Activated CD4-positive, alpha-beta T cell treated with anti-CD3 and anti-CD28 coated beads, Interleukin-2, amount 50 U/mL, for 1 hour (primary cell): ENCODE data around the gene STK4.

ENCODE experiments used
- DNase-seq: peaks from one replicate; pipeline ENCODE4 v3.0.0-alpha.2; 2020

Gene STK4

DNA sequence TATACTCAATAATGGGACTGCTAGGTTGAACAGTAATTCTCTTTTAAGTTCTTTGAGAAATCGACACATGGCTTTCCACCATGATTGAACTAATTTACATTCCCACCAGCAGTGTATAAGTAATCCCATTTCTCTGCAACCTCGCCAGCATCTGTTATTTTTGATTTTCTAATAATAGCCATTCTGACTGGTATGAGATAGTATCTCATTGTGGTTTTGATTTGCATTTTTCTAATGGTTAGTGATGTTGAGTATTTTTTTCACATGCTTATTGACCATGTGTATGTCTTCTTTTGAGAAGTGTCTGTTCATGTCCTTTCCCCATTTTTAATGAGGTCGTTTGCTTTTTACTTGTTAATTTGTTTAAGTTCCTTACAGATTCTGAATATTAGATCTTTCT is 66.5 kb downstream of the STK4 start:
- DNase-seq = no peak

DNA sequence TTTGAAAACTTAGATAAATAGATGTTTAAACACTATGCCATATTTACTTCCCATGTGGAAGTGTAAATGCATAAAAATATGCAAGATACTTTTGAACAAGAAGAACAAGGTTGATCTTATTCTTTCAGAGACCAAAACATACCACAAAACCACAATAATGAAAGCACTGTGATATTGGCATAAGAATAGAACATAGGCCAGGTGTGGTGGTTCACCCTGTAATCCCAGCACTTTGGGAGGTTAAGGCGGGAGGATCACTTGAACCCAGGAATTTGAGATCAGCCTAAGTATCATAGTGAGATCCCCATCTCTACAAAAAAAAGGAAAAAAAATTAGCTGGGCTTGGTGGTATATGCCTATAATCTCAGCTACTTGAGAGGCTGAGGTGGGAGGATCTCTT is 68.1 kb downstream of the STK4 start:
- no peak for DNase-seq

DNA sequence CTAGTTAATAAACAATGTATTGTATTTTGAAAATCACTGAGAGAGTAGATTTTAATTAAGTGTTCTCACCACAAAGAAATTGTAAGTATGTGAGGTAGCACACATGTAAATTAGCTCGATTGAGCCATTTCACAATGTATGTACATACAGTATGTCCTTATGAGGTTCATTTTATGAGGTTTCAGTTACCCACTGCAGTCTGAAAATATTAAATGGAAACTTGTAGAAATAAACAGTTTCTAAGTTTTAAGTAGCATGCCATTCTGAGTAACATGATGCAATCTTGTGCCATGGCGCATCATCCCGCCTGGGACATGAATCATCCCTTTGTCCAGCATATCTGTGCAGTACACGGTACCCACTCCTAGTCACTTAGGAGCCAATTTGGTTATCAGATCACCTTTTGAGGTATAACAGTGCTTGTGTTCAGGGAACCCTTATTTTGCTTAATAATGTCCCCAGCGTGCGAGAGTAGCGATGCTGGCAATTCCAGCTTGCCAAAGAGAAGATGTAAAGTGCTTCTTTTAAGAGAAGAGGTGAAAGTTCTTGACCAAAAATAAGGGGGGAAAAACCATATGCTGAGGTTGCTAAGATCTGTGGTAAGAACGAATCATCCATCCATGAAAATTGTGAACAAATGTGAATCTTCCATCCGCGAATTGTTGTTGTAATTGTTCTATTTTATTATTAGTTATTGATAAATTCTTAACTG is 69.9 kb downstream of the STK4 start:
- peak; percentile 9 for DNase-seq

DNA sequence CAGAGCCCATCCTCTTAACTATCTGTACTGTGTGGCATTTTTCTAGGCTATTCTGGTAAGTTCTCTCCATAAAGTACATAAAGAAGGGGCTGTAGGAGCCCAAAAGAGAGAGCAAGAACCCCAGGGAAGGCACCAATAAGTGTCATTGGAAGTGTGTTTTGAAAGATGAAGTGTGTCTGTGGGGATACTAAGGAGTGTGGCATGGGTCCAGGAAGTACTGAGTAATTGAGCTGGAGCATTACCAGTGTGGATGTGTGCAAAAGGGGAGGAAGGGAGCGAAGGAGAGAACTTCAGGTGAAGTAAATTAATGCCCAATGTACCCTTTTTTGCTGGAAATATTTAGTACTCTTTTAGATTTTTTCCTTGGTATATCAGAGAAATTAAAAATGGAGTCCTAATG is 70.7 kb downstream of the STK4 start:
- no peak for DNase-seq

DNA sequence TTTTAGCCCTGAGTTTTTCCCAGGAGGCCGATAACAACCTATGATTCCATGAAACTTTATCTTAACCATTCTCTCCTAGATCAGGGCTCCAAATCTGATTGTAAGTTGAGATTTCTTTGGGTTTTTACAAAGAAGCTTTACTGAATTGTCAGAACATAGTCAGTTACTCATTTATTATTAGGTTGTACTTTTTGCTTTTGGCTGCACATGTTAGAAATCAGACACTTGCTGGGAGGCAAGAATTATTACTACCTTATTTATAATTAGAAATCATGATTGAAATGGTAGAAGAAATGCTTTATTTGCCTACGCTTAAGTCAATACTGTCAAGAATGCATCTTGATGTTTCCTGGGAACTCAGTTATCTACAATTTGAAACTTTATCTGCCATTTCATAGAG is 71.3 kb downstream of the STK4 start:
- no peak for DNase-seq

DNA sequence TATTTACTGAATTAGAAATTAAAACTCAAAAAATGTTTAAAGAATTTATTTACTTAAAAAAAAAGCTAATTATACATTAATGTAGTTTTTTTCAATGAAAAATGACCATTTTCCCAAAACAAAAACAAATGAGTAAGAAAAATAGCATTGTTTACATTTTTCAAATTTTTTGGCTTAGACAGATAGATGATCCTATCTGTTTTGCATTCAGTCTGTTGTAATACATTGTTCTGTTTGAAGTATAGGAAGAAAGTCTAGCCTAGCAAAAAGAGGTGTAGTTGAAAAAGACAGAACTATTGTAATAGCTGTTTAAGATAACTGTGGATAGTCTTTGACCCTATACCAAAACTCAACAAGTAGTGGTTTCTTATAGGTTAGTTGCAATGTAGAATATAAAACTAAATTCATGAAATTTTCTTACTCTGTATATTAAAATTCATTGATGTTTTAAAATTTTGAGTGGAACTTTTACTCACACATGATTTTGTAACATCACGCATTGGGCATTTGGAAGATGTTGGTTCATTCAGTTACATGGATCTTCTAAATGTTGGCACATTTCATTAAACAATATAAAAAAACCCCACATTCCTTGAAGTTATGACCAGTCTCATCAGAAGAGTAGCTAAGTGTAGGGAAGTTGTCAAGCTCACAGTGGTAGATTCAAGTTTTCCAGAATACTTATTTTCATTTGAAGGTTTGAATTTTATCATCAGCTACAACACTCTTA is 72.6 kb downstream of the STK4 start:
- no peak for DNase-seq

DNA sequence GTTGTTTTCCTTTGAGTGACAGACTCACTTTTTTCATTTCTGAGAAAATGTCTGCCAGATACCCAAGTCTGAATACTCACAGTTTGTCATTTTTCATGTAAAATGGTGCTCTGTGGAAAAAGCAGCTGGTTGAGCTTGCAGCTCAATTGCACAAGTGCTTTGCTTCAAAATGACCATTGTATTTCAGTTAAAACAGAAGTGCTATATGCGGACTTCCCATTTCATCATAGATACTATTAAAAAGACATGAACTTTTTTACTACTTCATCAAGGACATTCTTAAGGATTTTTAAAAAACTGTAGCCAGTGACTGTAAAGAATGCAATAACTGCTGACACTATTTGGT is 73.1 kb downstream of the STK4 start:
- DNase-seq = no peak

DNA sequence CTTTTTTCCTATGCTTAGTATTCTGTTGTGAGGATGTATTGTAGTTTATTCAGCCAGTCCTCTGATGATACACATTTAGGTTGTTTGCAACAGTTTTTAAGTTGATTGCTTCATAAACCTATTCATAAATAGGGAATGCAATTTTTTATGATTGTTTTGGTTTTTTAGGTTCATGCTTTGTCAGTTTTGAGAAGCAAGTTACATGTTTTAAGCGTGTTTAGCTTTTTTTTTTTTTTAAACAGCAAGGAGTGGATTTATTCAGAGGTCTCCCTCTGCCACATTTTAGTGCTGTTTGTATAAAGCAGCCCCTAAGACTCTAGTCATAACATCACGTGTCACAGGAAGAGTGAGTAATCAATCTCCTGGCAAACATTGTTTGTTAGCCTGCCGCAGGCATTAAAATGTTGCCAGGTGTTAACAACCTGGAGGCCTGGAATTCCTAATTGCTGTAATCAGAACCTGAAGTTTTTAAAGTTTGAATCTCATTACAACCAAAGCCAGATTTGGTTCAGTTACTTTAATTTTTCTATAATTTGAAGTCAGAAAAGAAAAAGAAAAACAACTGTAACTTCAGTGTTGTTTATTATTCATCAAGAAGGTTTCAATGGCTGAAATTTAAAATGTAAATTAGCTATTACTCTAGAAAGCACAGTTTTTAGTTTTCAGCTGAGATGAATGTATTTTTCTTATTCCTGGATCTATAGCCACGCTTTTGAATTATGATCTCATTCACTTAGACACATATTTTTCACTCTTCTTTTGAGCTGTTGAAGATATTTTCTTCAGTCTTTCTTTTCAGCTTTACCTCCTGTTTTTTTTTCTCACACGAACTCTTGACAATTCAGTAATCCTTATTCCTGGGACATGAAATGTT is 75.4 kb downstream of the STK4 start:
- DNase-seq = no peak

DNA sequence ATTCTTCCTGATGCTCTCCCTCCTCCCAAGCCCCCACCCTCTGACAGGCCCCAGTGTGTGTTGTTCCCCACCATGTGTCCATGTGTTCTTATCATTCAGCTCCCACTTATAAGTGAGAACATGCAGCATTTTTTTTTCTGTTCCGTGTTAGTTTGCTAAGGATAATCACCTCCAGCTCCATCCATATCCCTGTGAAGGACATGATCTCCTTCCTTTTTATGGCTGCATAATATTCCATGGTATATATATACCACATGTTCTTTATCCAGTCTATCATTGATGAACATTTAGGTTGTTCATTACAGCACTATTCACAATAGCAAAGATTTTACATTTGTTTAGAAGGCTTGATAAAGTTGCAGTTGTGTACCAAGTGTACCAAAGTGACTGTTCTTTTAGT is 76.7 kb downstream of the STK4 start:
- DNase-seq = no peak

DNA sequence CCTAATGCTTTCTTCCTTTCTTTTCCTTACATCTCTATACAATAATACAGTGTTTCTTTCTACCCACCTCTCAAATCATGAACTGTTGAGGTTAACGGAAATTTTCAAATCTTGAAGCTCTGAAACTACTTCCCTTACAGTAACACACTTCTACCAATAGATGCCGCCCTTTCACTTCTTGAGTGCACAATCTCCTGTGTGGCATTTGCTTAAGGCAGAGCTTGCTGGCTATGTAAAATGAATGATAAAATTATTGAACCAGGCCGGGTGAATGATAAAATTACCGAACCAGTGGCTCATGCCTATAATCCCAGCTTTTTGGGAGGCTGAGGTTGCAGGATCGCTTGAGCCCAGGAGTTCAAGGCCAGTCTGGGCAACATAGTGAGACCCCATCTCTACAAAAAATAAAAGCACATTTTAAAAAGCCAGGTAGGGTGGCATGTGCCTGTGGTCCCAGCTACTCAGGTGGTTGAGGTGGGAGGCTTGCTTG is 77.8 kb downstream of the STK4 start:
- DNase-seq = peak; percentile 18

DNA sequence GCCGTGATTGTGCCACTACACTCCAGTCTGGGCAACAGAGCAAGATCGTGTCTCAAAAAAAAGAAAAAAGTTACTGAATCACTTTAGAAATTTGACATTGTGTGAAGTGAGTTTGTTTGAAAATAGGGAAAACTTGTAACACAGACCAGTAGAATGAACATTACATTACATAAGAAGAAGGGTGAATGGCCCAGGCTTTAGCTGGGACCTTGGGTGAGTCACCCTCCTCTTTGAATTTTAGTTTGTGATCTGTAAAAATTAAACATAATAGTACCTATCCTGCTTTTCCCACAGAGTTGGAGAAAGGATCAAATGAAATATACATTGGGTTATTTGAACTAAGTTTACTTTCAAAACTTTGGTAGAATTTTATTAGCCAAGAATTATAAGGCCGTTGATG is 78.3 kb downstream of the STK4 start:
- DNase-seq = no peak

DNA sequence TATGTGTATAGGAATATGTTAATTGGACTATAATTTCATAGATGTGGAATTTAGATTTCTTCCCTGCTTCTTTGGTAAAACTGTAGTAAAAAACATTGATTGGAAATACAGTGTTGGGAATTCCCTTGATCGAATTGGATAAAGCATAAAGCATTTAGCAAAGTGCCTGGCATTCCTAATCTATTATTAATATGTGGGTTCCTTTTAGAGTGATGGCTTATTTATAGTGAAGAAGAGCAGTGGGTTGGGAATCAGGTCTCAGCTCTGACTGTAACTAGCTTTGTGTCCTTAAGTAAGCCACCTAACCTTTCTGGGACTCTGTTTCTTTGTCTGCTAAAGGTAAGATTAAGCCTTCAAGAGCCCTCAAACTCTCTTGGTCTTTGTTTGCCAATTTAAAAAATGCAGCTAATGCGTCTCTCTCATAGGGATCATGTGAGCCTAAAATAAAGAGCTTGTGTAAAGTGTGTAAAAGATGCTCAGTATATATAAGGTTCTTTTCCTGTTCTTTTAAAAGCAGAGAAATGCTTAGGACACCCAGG is 81.3 kb downstream of the STK4 start:
- no peak for DNase-seq

DNA sequence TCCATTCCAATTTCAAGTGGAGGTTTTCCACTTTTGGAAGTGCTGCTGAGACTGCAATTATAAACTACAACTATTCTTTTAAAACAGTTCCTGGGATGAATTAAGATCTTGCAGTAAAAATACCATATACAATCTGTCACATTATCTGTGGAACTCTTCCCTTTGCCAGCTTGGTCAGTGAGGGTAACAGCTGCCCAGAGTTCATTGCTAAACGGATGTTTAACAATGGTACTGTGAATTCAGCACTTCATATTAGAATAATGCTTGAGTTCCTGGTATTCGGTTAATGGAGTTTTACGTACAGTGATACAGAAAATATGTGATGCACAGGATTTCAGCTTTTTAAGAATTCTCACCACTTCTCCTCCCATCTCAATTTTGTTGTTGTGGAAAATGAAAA is 83.1 kb downstream of the STK4 start:
- DNase-seq = no peak

DNA sequence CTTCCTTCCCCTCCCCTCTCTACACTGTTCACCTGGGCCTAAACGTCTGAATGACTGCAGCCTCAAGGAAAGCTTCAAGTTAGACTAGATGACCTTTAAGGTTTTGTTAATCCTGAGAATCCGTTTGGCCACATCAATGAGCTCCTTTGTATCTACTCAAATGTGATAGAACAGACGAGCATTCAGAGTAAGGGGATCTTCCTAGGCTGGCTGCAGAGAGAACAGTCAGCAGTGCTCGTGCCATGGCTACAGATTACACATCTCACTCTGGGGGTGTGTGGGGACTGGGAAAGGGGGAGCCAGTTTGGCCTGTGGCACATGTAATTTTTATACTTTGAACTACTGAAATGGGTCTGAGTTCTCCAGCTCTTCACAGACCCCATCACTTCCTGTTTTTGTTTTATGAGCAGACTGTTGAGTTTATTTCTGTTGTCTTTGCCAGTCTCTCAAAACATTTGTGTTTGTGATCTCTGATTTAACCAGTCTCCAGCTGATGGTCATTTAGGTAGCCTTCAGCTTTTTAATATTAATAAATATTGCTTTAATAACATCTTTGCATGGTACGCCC is 83.7 kb downstream of the STK4 start:
- no peak for DNase-seq

DNA sequence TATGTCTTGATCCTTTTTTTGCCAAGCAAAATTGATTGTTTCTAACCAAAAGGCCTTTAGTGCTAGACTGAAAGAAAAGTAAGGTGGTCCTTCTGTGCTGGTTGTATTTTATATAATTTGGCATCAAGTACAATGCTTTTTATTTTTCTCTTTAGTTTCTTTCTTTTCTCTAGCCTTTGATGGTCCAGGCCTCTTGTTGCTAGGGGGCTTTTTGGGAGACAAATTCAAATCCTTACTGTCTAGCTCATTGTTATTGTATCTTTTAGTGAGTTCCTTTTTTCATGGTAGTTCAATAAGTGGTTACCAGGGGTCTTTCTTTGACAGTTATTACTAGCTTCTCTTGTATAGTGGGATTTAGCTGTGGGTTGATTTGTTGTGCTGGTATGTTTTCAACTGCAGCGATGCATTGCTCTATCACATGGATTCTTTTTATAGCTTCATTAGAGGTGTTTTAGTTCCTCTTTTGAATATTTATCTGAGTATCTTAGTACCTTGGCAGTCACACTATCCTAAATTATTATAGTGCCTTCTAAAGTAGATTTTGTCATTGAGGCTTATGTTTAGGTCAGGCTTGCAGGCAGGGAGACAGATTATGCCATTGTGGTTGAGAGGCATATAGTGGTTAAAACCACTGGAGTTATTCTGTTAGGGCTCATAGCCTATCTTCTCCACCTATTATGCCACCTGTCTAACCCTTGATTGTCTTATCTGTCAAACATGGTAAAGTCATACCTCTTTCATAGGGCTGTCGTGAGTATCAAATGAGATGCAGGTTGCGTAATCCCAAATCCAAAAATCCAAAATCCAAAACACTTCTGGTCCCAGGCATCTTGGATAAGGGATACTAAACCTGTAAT is 85.1 kb downstream of the STK4 start:
- no peak for DNase-seq

DNA sequence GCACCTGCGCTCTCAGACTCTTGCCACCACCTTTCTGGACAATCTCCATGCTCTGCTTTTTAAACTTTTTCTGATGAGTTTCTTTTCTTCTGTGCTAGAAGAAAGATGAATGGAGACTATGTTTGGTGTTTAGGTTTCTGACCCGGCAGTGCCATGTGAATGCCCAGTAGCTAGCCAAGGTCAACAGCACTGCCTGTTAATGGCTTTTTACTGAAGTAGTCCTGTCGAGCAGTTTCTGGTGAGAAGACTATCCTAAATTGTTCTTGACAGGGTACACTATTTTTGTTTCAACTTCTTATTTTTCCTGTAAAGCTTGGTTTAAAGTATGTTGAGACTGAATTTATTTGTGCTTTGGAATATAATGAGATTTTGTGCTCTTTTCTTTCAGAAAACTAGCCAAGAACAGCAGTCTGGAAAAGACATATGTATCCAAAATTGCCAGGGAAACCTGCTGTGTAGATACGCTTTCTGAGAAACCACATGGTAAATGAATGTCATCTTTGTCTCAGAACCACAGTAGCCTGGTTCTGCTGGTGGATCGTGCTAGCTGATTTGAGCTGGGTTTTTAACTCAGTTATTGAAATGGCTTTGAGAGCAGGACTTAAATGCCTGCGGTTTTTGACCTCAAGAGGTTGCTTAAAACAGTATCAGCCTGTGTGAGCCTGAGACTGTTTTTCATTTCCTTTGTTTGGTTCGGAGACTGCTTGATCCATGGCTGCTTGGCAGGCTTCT is 86.6 kb downstream of the STK4 start:
- DNase-seq = no peak

DNA sequence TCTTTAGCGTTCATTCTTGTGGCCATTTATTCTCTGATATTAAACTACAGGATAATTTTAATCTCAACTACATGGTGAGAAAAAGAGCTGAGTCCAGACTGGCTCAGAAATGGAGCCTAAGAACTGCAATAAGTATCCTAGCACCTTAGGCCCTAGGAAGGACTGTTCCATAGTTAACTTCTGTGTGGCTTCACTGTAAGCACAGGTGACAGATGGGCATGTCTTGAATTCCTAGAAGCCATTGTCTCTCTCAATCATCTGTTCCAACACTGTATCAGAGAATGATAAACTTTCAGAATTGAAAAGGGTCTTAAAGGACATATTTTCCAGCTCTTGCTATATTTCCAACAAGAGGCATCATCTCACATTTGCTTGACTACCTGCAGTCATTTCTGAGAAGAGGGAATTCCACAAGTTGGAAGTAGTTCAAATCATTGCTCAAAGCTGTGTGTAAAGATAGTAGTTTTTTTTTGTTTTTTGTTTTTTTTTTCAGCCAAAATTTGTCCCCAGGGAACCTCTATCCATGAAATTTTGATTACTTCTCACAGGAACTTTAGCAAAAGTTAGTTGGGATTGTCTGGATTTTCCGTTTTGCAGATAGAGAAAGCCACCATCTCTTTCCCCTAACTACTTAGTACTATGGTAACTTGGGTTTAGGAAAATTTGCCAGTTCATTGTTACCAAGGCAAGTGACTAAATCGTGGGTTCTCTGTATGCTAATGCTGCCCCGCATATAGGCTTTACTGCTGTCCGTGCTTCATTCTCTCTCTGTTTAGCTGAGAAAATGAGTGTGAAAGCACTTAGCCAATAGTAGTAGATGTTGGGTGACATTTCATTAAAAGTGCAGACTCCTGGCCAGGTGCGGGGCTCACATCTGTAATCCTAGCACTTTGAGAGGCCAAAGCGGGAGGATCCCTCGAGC is 87.4 kb downstream of the STK4 start:
- DNase-seq = no peak

DNA sequence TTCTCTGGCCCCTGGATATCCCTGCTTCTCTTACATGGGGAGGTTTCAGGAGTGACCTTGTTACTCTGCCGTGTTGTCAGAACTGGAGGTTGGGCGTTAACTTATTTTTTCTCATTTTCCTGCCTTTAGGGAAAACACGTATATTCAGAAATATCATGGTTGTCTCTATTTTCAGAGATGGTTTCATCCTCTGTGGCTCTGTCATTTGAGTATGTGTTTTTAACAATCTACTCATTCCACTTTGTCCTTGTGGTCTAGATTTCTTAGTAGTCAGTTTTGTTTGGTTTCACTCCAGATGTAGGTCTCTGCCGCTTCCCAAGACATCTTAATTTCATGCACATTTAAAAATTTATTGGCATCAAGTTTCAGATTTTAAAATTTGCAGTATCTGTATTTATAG is 88.7 kb downstream of the STK4 start:
- no peak for DNase-seq

DNA sequence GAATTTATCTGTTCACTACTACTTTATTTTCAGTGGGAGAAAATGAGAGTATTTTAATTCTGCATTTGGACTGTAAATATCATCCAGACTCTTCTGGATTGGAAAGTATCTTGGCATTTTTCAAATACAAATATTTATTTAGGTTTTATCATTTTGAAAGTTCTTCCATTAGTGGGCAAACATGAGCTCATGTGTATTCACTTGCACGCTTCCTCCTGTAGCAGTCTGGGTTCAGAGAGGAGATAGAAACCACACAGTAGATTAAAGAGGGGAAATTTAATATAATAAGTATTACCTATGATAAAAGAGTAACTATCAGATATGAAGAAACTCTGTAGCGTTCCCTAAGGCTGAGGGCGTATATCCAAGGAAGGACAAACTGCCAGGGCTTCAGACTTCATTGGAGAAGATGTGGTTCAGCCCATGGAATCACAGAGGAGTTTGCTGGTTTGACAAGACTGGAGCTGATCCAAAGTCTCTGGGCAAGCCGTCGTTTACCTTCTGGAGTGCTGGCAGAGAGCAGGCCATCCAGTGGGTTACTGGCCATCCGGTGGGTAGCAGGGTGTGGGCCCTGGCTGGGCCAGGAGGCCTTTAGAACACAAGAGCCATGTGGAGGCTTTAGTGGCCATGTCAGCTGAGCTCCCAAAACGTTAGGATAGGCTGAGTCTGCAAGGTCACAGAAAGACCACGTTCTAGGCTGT is 90.3 kb downstream of the STK4 start:
- DNase-seq = no peak
